ENCODE data around the gene IFNA7. TPM values are rescaled to one million over a fixed set of nuclear protein-coding genes. Genes with fewer than 3 reads are reported as not detected.
"Not testable (repeated sequence)": the region's sequence is repeated elsewhere in the genome, so short reads cannot be mapped to it uniquely, and the experiment has no call there.

IFNA7 gene
- total RNA-seq, 1 donor from 2014 or later, result not detected

- ChIA-PET CTCF (no interaction called here), POLR2A (no interaction called here)
- H3K36me3 Mint-ChIP-seq (ENCODE audit: low read depth), result no peaks in the 10 kb centered on the region
- DNase-seq (no peak), ATAC-seq (ENCODE audit: low read depth) (no peak)
- peaks cover 6% of the 10 kb centered on the region for H3K4me1 Mint-ChIP-seq
- H3K9me3 Mint-ChIP-seq, result no peaks in the 10 kb centered on the region
- H3K27me3 Mint-ChIP-seq, result peaks cover 6% of the 10 kb centered on the region
- no peak overlapping the region for H3K4me3 Mint-ChIP-seq
- TF ChIP-seq CTCF (IDR thresholded peaks at IDR 0.05), result no peak
- no peak overlapping the region for H3K27ac Mint-ChIP-seq
- intact Hi-C loops (cut with micrococcal nuclease), result loop anchor here (10.0 kb wide), 1 partner anchor 471 kb away; no protein-coding TSS in a partner anchor
These were observed 32.2 kb upstream of the IFNA7 start for GRCh38 chr9:21234153-21234687.

- no peak for DNase-seq
- H3K27ac Mint-ChIP-seq, result no peak overlapping the region
- peaks cover 3% of the 10 kb centered on the region for H3K27me3 Mint-ChIP-seq
- ATAC-seq (ENCODE audit: low read depth), result no peak
- H3K36me3 Mint-ChIP-seq (ENCODE audit: low read depth), result no peaks in the 10 kb centered on the region
- peaks cover 6% of the 10 kb centered on the region for H3K4me1 Mint-ChIP-seq
- no peaks in the 10 kb centered on the region for H3K9me3 Mint-ChIP-seq
- ChIA-PET POLR2A (no interaction called here), CTCF (no interaction called here)
- no peak overlapping the region for H3K4me3 Mint-ChIP-seq
- no peak for TF ChIP-seq CTCF (IDR thresholded peaks at IDR 0.05)
- intact Hi-C loops (cut with micrococcal nuclease), result loop anchor here (10.0 kb wide), 1 partner anchor 472 kb away; no protein-coding TSS in a partner anchor
These were observed 31.3 kb upstream of the IFNA7 start for GRCh38 chr9:21233258-21233657.

GRCh38 chr9:21228122-21228521, 26.1 kb upstream of the IFNA7 start, which contains the start of gene IFNA17:
Gene IFNA17, minus strand, starts transcription at chr9:21228222. Its CDS starts 49 bp downstream, at chr9:21228173.
- Mint-ChIP-seq H3K27me3 (peaks cover 8% of the 10 kb centered on the region), H3K27ac (no peak within 1 kb of the TSS), H3K4me3 (no peak within 1 kb of the TSS), H3K36me3 (ENCODE audit: low read depth) (no peaks in the 10 kb centered on the region), H3K9me3 (no peaks in the 10 kb centered on the region), H3K4me1 (no peaks in the 10 kb centered on the region)
- intact Hi-C loops (cut with micrococcal nuclease), result no loop called here
- ATAC-seq (ENCODE audit: low read depth) (no peak), DNase-seq (no peak)
- TF ChIP-seq CTCF (IDR thresholded peaks at IDR 0.05), result no peak
- POLR2A ChIA-PET, result no interaction called here
- CTCF ChIA-PET, result no interaction called here

GRCh38 chr9:21217211-21217610, 15.2 kb upstream of the IFNA7 start, which contains the start of gene IFNA16:
Gene IFNA16, minus strand, starts transcription at chr9:21217311. Its CDS starts 6 bp downstream, at chr9:21217305.
- POLR2A ChIA-PET, H3K4me3 Mint-ChIP-seq, CTCF ChIA-PET: not testable (repeated sequence)

GRCh38 chr9:21213411-21214326, 11.7 kb upstream of the IFNA7 start:
- H3K4me1 Mint-ChIP-seq, result peaks cover 13% of the 10 kb centered on the region
- ChIA-PET POLR2A (interaction anchor here (1.1 kb wide), 1 partner anchor 588 kb away, joined by 3 read pairs; the partner anchor contains the start of gene MTAP), CTCF (interaction anchor here (1.1 to 1.4 kb wide), 4 partner anchors 11 to 29 kb away, joined by 3 to 6 read pairs (median 4); no protein-coding TSS in a partner anchor)
- intact Hi-C loops (cut with micrococcal nuclease), result loop anchor here (1.0 to 2.0 kb wide), 2 partner anchors 105 to 576 kb away; no protein-coding TSS in a partner anchor
- not testable (repeated sequence) for H3K27me3 Mint-ChIP-seq; DNase-seq; H3K36me3 Mint-ChIP-seq (ENCODE audit: low read depth); H3K4me3 Mint-ChIP-seq; H3K9me3 Mint-ChIP-seq
- ATAC-seq (ENCODE audit: low read depth), result peak; percentile 74
- peak overlapping the region; percentile 47 for H3K27ac Mint-ChIP-seq

More at GRCh38 chr9:21217211-21217610, 15.2 kb upstream of the IFNA7 start, which contains the start of gene IFNA16:
- H3K27ac Mint-ChIP-seq; DNase-seq; H3K36me3 Mint-ChIP-seq (ENCODE audit: low read depth); H3K9me3 Mint-ChIP-seq; intact Hi-C loops (cut with micrococcal nuclease); ATAC-seq (ENCODE audit: low read depth): not testable (repeated sequence)
- Mint-ChIP-seq H3K27me3 (peaks cover 27% of the 10 kb centered on the region), H3K4me1 (peaks cover 13% of the 10 kb centered on the region)

GRCh38 chr9:21212160-21212559, 10.2 kb upstream of the IFNA7 start:
- H3K27me3 Mint-ChIP-seq; CTCF ChIA-PET; H3K36me3 Mint-ChIP-seq (ENCODE audit: low read depth); DNase-seq; ATAC-seq (ENCODE audit: low read depth); H3K4me3 Mint-ChIP-seq; H3K27ac Mint-ChIP-seq; H3K9me3 Mint-ChIP-seq; POLR2A ChIA-PET: not testable (repeated sequence)
- intact Hi-C loops (cut with micrococcal nuclease), result loop anchor here (2.0 kb wide), 1 partner anchor 107 kb away; no protein-coding TSS in a partner anchor
- peaks cover 13% of the 10 kb centered on the region for H3K4me1 Mint-ChIP-seq

- POLR2A ChIA-PET; intact Hi-C loops (cut with micrococcal nuclease); DNase-seq; H3K27me3 Mint-ChIP-seq; H3K27ac Mint-ChIP-seq; H3K4me3 Mint-ChIP-seq; H3K9me3 Mint-ChIP-seq; H3K36me3 Mint-ChIP-seq (ENCODE audit: low read depth); ATAC-seq (ENCODE audit: low read depth): not testable (repeated sequence)
- CTCF ChIA-PET, result interaction anchor here (0.6 kb wide), 1 partner anchor 26 kb away, joined by 3 read pairs; no protein-coding TSS in a partner anchor
- peaks cover 13% of the 10 kb centered on the region for H3K4me1 Mint-ChIP-seq
These were observed 8.8 kb upstream of the IFNA7 start for GRCh38 chr9:21210782-21211181.
